ENCODE results near the gene KCNC1. TPM values are rescaled to one million over a fixed set of nuclear protein-coding genes. Genes with fewer than 3 reads are reported as not detected.

KCNC1 gene
- total and polyA plus RNA-seq, 2 of the 4 experiments (the other 2 are of a cell fraction), result 0.03 TPM; not detected in 1

- intact Hi-C loops (cut with micrococcal nuclease), result loop anchor here (10.0 kb wide), 1 partner anchor 1128 kb away; no protein-coding TSS in a partner anchor
- H4K91ac ChIP-seq (ENCODE audit: insufficient read depth, low read depth, low read length), result no peak overlapping the region
- H2AK9ac ChIP-seq (replicated peaks; ENCODE audit: low read depth, low read length, poor library complexity), result no peak overlapping the region
- no peak overlapping the region for H4K8ac ChIP-seq (ENCODE audit: low read depth in 2 of 2, low read length in 2 of 2)
- H3K4ac ChIP-seq (ENCODE audit: low read depth, low read length), result no peak overlapping the region
- H2AFZ ChIP-seq (replicated peaks; ENCODE audit: low read length, poor library complexity), result no peak overlapping the region
- no peak overlapping the region for H2AK5ac ChIP-seq (ENCODE audit: low read depth, low read length)
- H2BK20ac ChIP-seq (ENCODE audit: low read depth, low read length), result no peak overlapping the region
- DNase-seq, result no peak
- no peaks in the 10 kb centered on the region for H3K9me3 ChIP-seq (ENCODE audit: control insufficient read depth, insufficient read depth, low read length)
- no peak overlapping the region for H3K56ac ChIP-seq (ENCODE audit: extremely low read depth, insufficient read depth, low read length)
- no peak overlapping the region for H3K23ac ChIP-seq (ENCODE audit: low read depth, low read length)
- ATAC-seq (ENCODE audit: low read depth), result no peak
- dilution Hi-C loops (cut with HindIII; ENCODE audit: low sequenced_read_pairs, unreplicated experiment), result no loop called here
- H3K9ac ChIP-seq (ENCODE audit: low read depth, low read length), result no peak overlapping the region
- H3K4me3 ChIP-seq (ENCODE audit: insufficient read depth, low read depth, low read length), result no peak overlapping the region
- H2BK120ac ChIP-seq (ENCODE audit: low read depth, low read length), result no peak overlapping the region
- peaks cover 44% of the 10 kb centered on the region for H3K27me3 ChIP-seq (ENCODE audit: control insufficient read depth, insufficient read depth, low read length)
- no TSS peak for BruUV-seq (replicated peaks)
- H3K79me1 ChIP-seq (ENCODE audit: low read depth in 1 of 2, low read length in 2 of 2), result no peaks in the 10 kb centered on the region
- H3K36me3 ChIP-seq (ENCODE audit: control insufficient read depth, insufficient read depth, low read length), result no peaks in the 10 kb centered on the region
- no peak overlapping the region for H3K18ac ChIP-seq (ENCODE audit: low read depth, low read length)
- H3K27ac ChIP-seq (ENCODE audit: insufficient read depth, low read length), result no peak overlapping the region
- in situ Hi-C loops (cut with MboI; ENCODE audit: low sequenced_read_pairs), result no loop called here
- WGBS, 2 experiments (ENCODE audit: extremely low coverage in 2 of 2, insufficient read length in 1 of 2), result no CpG with 5 or more reads among the region's 5 CpGs
- H3K4me1 ChIP-seq (ENCODE audit: control insufficient read depth, insufficient read depth, low read length), result no peaks in the 10 kb centered on the region
- H2BK15ac ChIP-seq (ENCODE audit: low read depth, low read length), result no peak overlapping the region
- CTCF ChIA-PET, result interaction anchor here (0.9 kb wide), 1 partner anchor 38 kb away, joined by 5 read pairs; the partner anchor contains the start of gene KCNC1
- no peak for TF ChIP-seq RFX5 (IDR thresholded peaks at IDR 0.05; ENCODE audit: low read depth, low read length)
- TF ChIP-seq, protein P1, sequence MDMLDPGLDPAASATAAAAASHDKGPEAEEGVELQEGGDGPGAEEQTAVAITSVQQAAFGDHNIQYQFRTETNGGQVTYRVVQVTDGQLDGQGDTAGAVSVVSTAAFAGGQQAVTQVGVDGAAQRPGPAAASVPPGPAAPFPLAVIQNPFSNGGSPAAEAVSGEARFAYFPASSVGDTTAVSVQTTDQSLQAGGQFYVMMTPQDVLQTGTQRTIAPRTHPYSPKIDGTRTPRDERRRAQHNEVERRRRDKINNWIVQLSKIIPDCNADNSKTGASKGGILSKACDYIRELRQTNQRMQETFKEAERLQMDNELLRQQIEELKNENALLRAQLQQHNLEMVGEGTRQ (IDR thresholded peaks at IDR 0.05; ENCODE audit: low read depth, low read length), result no peak
- TF ChIP-seq ELK1 (IDR thresholded peaks at IDR 0.05; ENCODE audit: borderline replicate concordance, low read depth, low read length), result no peak
- TF ChIP-seq BHLHE40 (IDR thresholded peaks at IDR 0.05; ENCODE audit: low read depth, low read length), result no peak
- TF ChIP-seq CEBPB (IDR thresholded peaks at IDR 0.05; ENCODE audit: low read depth, low read length), result no peak
- TF ChIP-seq MAZ (IDR thresholded peaks at IDR 0.05; ENCODE audit: borderline replicate concordance, low read depth, low read length), result no peak
- TF ChIP-seq MAFK (IDR thresholded peaks at IDR 0.05; ENCODE audit: low read depth, low read length), result no peak
- TF ChIP-seq SMC3 (IDR thresholded peaks at IDR 0.05; ENCODE audit: low read depth, low read length), result no peak
- TF ChIP-seq, protein P2, sequence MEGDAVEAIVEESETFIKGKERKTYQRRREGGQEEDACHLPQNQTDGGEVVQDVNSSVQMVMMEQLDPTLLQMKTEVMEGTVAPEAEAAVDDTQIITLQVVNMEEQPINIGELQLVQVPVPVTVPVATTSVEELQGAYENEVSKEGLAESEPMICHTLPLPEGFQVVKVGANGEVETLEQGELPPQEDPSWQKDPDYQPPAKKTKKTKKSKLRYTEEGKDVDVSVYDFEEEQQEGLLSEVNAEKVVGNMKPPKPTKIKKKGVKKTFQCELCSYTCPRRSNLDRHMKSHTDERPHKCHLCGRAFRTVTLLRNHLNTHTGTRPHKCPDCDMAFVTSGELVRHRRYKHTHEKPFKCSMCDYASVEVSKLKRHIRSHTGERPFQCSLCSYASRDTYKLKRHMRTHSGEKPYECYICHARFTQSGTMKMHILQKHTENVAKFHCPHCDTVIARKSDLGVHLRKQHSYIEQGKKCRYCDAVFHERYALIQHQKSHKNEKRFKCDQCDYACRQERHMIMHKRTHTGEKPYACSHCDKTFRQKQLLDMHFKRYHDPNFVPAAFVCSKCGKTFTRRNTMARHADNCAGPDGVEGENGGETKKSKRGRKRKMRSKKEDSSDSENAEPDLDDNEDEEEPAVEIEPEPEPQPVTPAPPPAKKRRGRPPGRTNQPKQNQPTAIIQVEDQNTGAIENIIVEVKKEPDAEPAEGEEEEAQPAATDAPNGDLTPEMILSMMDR (conservative IDR thresholded peaks at IDR 0.05; ENCODE audit: low read depth, low read length), result no peak
- no peak for TF ChIP-seq FOS (IDR thresholded peaks at IDR 0.05; ENCODE audit: low read depth, low read length)
- no peak for TF ChIP-seq RAD21 (IDR thresholded peaks at IDR 0.05; ENCODE audit: low read length)
- no peak for TF ChIP-seq POLR2A (IDR thresholded peaks at IDR 0.05; ENCODE audit: low read depth, low read length)
- no peak for TF ChIP-seq NFE2L2 (IDR thresholded peaks at IDR 0.05; ENCODE audit: low read depth, low read length)
- no peak overlapping the region for H4K5ac ChIP-seq (ENCODE audit: low read depth, low read length)
- POLR2A ChIA-PET (ENCODE audit: unreplicated experiment), result no interaction called here
- no peak overlapping the region for H3K4me2 ChIP-seq (ENCODE audit: low read depth, low read length)
- H4K20me1 ChIP-seq (ENCODE audit: insufficient read depth, low read length), result no peaks in the 10 kb centered on the region
- H3K9me1 ChIP-seq (ENCODE audit: insufficient read depth, low read length), result no peaks in the 10 kb centered on the region
- H2BK5ac ChIP-seq (ENCODE audit: low read depth, low read length, poor library complexity, severe bottlenecking), result no peak overlapping the region
- H3K14ac ChIP-seq (replicated peaks; ENCODE audit: low read depth, low read length), result no peak overlapping the region
Observed at GRCh38 chr11:17696741-17697140, 37.8 kb upstream of the KCNC1 start.
